ENCODE data around the gene SCGB1A1. TPM values are rescaled to one million over a fixed set of nuclear protein-coding genes. Genes with fewer than 3 reads are reported as not detected.

SCGB1A1 gene
- total RNA-seq, 2 experiments from 2014 or later, result not detected

GRCh38 chr11:62406034-62406433, 12.8 kb upstream of the SCGB1A1 start:
- Histone ChIP-seq H3K4me1 (ENCODE audit: insufficient read depth, low read length, poor library complexity, severe bottlenecking) (no peaks in the 10 kb centered on the region), H3K27ac (ENCODE audit: low read depth, low read length, poor library complexity, severe bottlenecking) (no peak overlapping the region), H3K36me3 (ENCODE audit: insufficient read depth, low read length) (no peaks in the 10 kb centered on the region), H4K20me1 (ENCODE audit: insufficient read depth, low read length) (no peaks in the 10 kb centered on the region), H3K4me2 (ENCODE audit: low read length) (no peak overlapping the region), H3K79me2 (ENCODE audit: insufficient read depth, low read depth, low read length) (no peaks in the 10 kb centered on the region), H3K9me2 (ENCODE audit: insufficient read depth, low read length) (no peaks in the 10 kb centered on the region), H2AFZ (ENCODE audit: low read length) (no peak overlapping the region), H3K9me3 (ENCODE audit: low read length) (no peaks in the 10 kb centered on the region), H3K4me3 (ENCODE audit: low read depth, low read length, poor library complexity, severe bottlenecking) (no peak overlapping the region)
- BruUV-seq (replicated peaks), result no TSS peak
- ChIA-PET CTCF (ENCODE audit: unreplicated experiment) (no interaction called here), POLR2A (interaction anchor here (0.7 kb wide), 1 partner anchor 252 kb away, joined by 5 read pairs; no protein-coding TSS in a partner anchor)
- TF ChIP-seq, protein P1, sequence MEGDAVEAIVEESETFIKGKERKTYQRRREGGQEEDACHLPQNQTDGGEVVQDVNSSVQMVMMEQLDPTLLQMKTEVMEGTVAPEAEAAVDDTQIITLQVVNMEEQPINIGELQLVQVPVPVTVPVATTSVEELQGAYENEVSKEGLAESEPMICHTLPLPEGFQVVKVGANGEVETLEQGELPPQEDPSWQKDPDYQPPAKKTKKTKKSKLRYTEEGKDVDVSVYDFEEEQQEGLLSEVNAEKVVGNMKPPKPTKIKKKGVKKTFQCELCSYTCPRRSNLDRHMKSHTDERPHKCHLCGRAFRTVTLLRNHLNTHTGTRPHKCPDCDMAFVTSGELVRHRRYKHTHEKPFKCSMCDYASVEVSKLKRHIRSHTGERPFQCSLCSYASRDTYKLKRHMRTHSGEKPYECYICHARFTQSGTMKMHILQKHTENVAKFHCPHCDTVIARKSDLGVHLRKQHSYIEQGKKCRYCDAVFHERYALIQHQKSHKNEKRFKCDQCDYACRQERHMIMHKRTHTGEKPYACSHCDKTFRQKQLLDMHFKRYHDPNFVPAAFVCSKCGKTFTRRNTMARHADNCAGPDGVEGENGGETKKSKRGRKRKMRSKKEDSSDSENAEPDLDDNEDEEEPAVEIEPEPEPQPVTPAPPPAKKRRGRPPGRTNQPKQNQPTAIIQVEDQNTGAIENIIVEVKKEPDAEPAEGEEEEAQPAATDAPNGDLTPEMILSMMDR (conservative IDR thresholded peaks at IDR 0.05; ENCODE audit: low read length), result no peak
- no peak for TF ChIP-seq EZH2phosphoT487 (IDR thresholded peaks at IDR 0.05; ENCODE audit: borderline replicate concordance, low read depth, low read length)
- intact Hi-C loops (cut with micrococcal nuclease; ENCODE audit: unreplicated experiment), result no loop called here
- no peak for DNase-seq (ENCODE audit: low spot score)

DNA sequence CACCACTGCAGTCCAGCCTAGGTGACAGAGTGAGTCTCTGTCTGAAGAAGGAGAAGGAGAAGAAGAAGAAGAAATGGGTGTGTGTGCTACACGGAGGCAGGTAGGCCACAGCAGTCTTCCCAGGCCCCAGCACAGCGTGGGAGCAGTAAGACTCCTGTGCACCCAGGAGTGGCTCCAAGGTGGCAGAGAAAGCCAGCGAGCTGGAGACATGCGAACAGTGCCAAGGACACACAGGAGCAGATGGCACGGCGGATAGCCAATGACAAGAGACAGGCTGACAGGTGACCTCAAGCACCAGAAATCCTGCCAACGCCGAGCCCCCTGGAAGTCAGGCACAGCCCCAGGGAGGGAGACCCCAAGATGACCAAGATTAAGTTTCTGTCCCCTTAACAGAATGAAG, 9.0 kb upstream of the SCGB1A1 start:
- no TSS peak for BruUV-seq (replicated peaks)
- Histone ChIP-seq H2AFZ (ENCODE audit: low read length) (no peak overlapping the region), H3K4me1 (ENCODE audit: insufficient read depth, low read length, poor library complexity, severe bottlenecking) (no peaks in the 10 kb centered on the region), H3K27ac (ENCODE audit: low read depth, low read length, poor library complexity, severe bottlenecking) (no peak overlapping the region), H3K4me3 (ENCODE audit: low read depth, low read length, poor library complexity, severe bottlenecking) (no peak overlapping the region), H3K4me2 (ENCODE audit: low read length) (no peak overlapping the region), H3K9me2 (ENCODE audit: insufficient read depth, low read length) (no peaks in the 10 kb centered on the region), H3K36me3 (ENCODE audit: insufficient read depth, low read length) (no peaks in the 10 kb centered on the region), H4K20me1 (ENCODE audit: insufficient read depth, low read length) (no peaks in the 10 kb centered on the region), H3K9me3 (ENCODE audit: low read length) (no peaks in the 10 kb centered on the region), H3K79me2 (ENCODE audit: insufficient read depth, low read depth, low read length) (no peaks in the 10 kb centered on the region)
- CTCF ChIA-PET (ENCODE audit: unreplicated experiment), result no interaction called here
- POLR2A ChIA-PET, result interaction anchor here (0.5 to 0.7 kb wide), 4 partner anchors 10 to 231 kb away, joined by 3 to 4 read pairs (median 3); no protein-coding TSS in a partner anchor
- TF ChIP-seq EZH2phosphoT487 (IDR thresholded peaks at IDR 0.05; ENCODE audit: borderline replicate concordance, low read depth, low read length), result no peak
- TF ChIP-seq, protein P1 (conservative IDR thresholded peaks at IDR 0.05; ENCODE audit: low read length), result no peak
- intact Hi-C loops (cut with micrococcal nuclease; ENCODE audit: unreplicated experiment), result no loop called here
- DNase-seq (ENCODE audit: low spot score), result no peak

- CTCF ChIA-PET (ENCODE audit: unreplicated experiment), result no interaction called here
Measured at GRCh38 chr11:62410972-62411371, 7.9 kb upstream of the SCGB1A1 start.

More at GRCh38 chr11:62410972-62411371, 7.9 kb upstream of the SCGB1A1 start:
- intact Hi-C loops (cut with micrococcal nuclease; ENCODE audit: unreplicated experiment), result no loop called here
- H2AFZ ChIP-seq (ENCODE audit: low read length), result no peak overlapping the region
- H3K27ac ChIP-seq (ENCODE audit: low read depth, low read length, poor library complexity, severe bottlenecking), result no peak overlapping the region
- no peak overlapping the region for H3K4me2 ChIP-seq (ENCODE audit: low read length)
- no TSS peak for BruUV-seq (replicated peaks)
- H3K79me2 ChIP-seq (ENCODE audit: insufficient read depth, low read depth, low read length), result no peaks in the 10 kb centered on the region
- H3K9me3 ChIP-seq (ENCODE audit: low read length), result no peaks in the 10 kb centered on the region
- no peaks in the 10 kb centered on the region for H3K9me2 ChIP-seq (ENCODE audit: insufficient read depth, low read length)
- no peak for TF ChIP-seq EZH2phosphoT487 (IDR thresholded peaks at IDR 0.05; ENCODE audit: borderline replicate concordance, low read depth, low read length)
- TF ChIP-seq, protein P1 (conservative IDR thresholded peaks at IDR 0.05; ENCODE audit: low read length), result no peak
- no peaks in the 10 kb centered on the region for H4K20me1 ChIP-seq (ENCODE audit: insufficient read depth, low read length)
- H3K4me1 ChIP-seq (ENCODE audit: insufficient read depth, low read length, poor library complexity, severe bottlenecking), result no peaks in the 10 kb centered on the region
- H3K36me3 ChIP-seq (ENCODE audit: insufficient read depth, low read length), result no peaks in the 10 kb centered on the region
- POLR2A ChIA-PET, result no interaction called here
- H3K4me3 ChIP-seq (ENCODE audit: low read depth, low read length, poor library complexity, severe bottlenecking), result no peak overlapping the region
- DNase-seq (ENCODE audit: low spot score), result no peak
